ENCODE data around the gene GRB2.
A peak's percentile ranks its signal among the peaks of the same experiment; 100 is the strongest.

GRB2 gene

GRCh38 chr17:75318211-75318610, 87.3 kb downstream of the GRB2 start:
- in situ Hi-C loops (cut with MboI; ENCODE audit: low pct_unique_long_range_greater_than_20kb, low sequenced_read_pairs, unreplicated experiment) = no loop called here
- no peak for TF ChIP-seq CTCF (IDR thresholded peaks at IDR 0.05; ENCODE audit: extremely low read depth, insufficient read depth, missing control alignments)
- no peak for DNase-seq (ENCODE audit: low spot score)

- in situ Hi-C loops (cut with MboI; ENCODE audit: low pct_unique_long_range_greater_than_20kb, low sequenced_read_pairs, unreplicated experiment) = no loop called here
- no peak for DNase-seq (ENCODE audit: low spot score)
Observed at GRCh38 chr17:75317671-75318070, 87.8 kb downstream of the GRB2 start.

GRCh38 chr17:75316253-75316652, 89.2 kb downstream of the GRB2 start:
- no peak for DNase-seq (ENCODE audit: low spot score)
- TF ChIP-seq CTCF (IDR thresholded peaks at IDR 0.05; ENCODE audit: extremely low read depth, insufficient read depth, missing control alignments) = no peak
- in situ Hi-C loops (cut with MboI; ENCODE audit: low pct_unique_long_range_greater_than_20kb, low sequenced_read_pairs, unreplicated experiment) = no loop called here

More at GRCh38 chr17:75317671-75318070, 87.8 kb downstream of the GRB2 start:
- TF ChIP-seq CTCF (IDR thresholded peaks at IDR 0.05; ENCODE audit: extremely low read depth, insufficient read depth, missing control alignments) = no peak

GRCh38 chr17:75315541-75316243, 89.8 kb downstream of the GRB2 start:
- in situ Hi-C loops (cut with MboI; ENCODE audit: low pct_unique_long_range_greater_than_20kb, low sequenced_read_pairs, unreplicated experiment) = no loop called here
- peak; percentile 46 for DNase-seq (ENCODE audit: low spot score)

GRCh38 chr17:75313941-75314551, 91.4 kb downstream of the GRB2 start:
- in situ Hi-C loops (cut with MboI; ENCODE audit: low pct_unique_long_range_greater_than_20kb, low sequenced_read_pairs, unreplicated experiment) = no loop called here
- TF ChIP-seq CTCF (IDR thresholded peaks at IDR 0.05; ENCODE audit: extremely low read depth, insufficient read depth, missing control alignments) = no peak
- DNase-seq (ENCODE audit: low spot score) = no peak

More at GRCh38 chr17:75315541-75316243, 89.8 kb downstream of the GRB2 start:
- no peak for TF ChIP-seq CTCF (IDR thresholded peaks at IDR 0.05; ENCODE audit: extremely low read depth, insufficient read depth, missing control alignments)

GRCh38 chr17:75308732-75309629, 96.5 kb downstream of the GRB2 start:
- in situ Hi-C loops (cut with MboI; ENCODE audit: low pct_unique_long_range_greater_than_20kb, low sequenced_read_pairs, unreplicated experiment) = no loop called here
- no peak for DNase-seq (ENCODE audit: low spot score)
- no peak for TF ChIP-seq CTCF (IDR thresholded peaks at IDR 0.05; ENCODE audit: extremely low read depth, insufficient read depth, missing control alignments)
